Left renal cortex interstitium (tissue), 4 donors: ENCODE data around the gene KMT2A. TPM values are rescaled to one million over a fixed set of nuclear protein-coding genes. Genes with fewer than 3 reads are reported as not detected.
"Not testable (repeated sequence)": the region's sequence is repeated elsewhere in the genome, so short reads cannot be mapped to it uniquely, and the experiment has no call there.

Experiments
- DNase-seq, 4 donors: peaks; one replicate each; pipeline ENCODE4 v3.0.0-alpha.2; 2013; ENCODE audit warnings: low read depth in 4 of 4, low spot score in 2 of 4, missing footprints in 1 of 4
- polyA plus RNA-seq, 4 donors: library from polyadenylated mRNA; unstranded; fragments of 120-200 nt; gene quantifications; one replicate each; pipeline ENCODE4 v1.2.1, GENCODE V29; 2013; ENCODE audit not compliant: insufficient read length in 4 of 4

The KMT2A gene
- polyA plus RNA-seq, 4 donors: 31.8 to 54.5 (median 44.2) TPM

- peak in 2 of 4 donors; percentile 26 to 50 for DNase-seq
Measured at GRCh38 chr11:118434553-118435289, 1.6 kb upstream of the KMT2A start.

GRCh38 chr11:118435290-118435892, 901 bp upstream of the KMT2A start:
- DNase-seq: peak in 1 of 4 donors; percentile 51

DNA sequence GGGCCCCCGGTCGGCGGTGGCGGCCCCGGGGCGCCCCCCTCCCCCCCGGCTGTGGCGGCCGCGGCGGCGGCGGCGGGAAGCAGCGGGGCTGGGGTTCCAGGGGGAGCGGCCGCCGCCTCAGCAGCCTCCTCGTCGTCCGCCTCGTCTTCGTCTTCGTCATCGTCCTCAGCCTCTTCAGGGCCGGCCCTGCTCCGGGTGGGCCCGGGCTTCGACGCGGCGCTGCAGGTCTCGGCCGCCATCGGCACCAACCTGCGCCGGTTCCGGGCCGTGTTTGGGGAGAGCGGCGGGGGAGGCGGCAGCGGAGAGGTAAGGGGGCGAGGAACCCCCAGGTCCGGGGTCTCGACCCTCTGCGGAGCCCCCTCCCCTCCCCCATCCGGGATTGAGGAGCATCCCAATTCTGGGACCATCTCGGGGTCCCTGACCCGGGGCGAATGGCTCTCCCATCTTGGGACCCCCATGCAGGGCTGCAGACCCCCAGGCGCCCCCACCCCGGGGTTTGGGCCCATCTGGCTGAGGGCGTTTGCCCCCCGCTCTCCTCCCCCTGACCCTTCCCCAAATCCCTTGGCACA, 431 bp downstream of the KMT2A start:
- DNase-seq: peak in 1 of 4 donors; percentile 11

DNA sequence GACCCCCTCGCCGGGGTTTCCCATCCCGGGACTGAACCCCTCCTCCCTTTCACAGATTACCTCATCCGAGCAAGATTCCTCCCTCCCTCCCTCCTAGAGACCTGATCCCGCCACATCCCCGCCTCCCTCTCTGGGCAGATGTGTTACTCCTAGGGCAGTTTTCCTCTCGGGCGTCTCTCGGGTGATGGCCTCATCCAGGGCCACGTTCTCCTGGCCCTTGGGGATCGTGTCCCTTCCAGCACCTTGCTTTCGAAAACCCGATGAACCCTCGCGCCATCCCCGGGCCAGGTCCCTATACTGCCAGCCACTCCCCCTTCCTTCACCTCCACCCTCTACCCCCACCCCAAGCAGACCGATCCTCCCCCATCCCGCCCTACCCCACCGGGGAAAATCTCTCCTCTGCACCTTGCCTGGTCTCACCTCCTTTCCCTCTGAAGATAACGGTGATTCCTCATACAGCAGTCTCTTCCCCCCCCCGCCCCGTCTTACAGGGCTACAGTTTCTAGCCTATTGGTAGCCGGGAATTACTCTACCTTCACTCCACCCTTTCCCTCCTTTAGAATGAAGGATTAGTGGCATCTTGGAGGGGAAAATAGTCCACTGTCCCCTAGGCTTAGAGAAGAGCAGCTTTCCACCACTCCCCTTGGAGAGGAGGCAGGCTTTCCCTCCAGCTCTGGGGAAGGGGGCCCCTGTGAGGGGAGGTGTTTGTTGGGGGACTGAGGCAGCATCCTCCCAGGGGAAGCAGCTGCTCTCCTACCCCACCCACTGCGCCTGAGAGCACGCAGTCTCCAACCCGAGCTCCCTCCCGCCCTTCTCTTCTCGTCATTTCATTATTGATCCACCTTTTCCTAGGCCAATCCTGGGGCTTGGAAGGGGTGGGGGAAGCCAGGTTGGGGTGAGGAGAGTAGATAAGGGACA, 1.2 kb downstream of the KMT2A start:
- DNase-seq: peak in 2 of 4 donors; percentile 23 to 24

DNA sequence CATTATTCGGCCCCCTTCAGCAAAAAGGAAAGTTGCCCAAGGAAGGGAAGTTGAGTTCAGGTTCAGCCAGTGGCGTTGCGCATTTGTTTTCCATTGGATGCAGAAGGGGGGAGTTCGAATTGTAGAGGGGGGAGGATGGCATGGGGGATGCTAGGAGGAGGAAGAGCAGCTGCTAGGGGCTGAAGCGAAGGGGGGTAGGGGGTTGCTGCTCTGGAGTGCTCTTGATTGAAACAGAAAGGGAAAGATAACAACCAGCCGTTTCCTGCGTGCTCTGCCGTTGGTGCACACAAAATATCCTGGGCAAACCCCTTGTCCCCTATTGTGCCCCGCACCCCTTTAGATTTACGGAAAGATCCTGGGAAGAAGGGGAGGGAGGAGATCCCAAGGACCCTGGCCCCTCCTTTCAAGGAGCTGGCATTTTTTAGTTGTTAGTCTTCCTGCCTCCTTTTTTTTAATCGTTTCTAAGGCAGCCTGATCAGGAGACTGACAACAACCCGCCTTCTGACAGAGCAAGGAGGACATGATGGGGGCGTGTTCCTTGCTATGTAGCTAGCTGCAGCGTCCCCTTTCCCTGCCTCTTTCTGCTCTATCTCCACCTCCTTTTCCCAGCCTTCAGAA, 2.1 kb downstream of the KMT2A start:
- DNase-seq: peak in 3 of 4 donors; percentile 21 to 68 (median 47)

DNA sequence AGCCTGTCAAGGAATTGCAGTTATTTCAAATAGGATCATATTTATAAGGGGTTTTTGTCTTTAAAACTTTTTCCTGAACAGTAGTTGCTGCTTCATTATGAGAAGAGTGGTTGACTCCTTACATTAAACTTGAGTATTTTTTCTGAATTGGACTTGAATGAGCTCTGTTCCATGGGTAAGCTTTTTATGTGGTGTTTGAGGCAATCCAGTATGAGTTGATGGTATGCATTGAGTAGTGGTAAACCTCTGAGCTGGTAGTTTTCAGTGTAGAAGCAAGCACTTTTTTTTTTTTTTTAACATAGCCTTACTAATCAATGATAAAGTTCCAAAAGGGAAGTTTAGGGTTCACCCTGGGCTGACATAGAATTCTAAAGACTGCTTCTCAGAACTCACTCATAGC, 3.4 kb downstream of the KMT2A start:
- DNase-seq: no peak

DNA sequence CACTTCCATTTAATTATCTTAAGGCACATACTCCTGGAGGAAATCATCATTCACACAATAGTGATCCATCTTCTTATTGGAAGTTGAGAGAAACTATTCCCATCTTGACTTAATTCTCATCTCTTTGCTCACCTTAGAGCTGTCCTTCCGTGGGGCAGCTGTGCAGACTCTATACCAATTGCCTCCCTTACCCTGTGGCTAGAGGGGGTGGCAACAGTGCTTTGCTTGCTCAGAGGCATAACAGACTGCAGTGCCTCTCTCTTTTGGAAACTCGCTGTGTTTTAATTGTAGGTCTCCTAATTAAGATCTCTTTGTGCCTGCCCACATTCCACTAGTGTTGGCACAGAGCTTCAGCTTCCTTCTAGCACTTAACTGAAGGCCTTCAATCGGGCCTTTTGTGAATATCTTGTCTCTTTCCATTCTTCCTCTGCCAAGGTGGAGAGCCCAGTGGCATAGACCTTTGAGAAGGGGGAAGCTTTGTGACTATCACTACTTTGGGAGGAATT, 5.5 kb downstream of the KMT2A start:
- DNase-seq: no peak

DNA sequence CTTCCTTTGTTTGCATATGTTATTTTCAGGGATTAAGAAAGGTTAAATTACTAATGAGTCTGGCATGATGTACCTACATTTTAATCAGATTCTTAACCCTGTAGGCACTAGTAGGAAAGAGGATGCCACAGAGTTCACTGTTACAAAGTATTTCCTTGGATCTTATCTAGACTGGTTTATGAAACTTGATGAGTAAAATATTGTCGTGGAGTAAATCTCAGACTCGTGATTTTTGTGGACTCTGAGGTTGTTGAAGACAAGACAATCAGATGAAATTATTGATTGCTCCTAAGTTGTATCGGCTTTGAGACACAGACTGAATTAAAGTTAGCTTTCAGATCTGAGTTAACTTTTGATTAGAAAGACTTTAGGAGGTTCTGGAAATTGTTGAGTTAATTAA, 6.0 kb downstream of the KMT2A start:
- DNase-seq: no peak

DNA sequence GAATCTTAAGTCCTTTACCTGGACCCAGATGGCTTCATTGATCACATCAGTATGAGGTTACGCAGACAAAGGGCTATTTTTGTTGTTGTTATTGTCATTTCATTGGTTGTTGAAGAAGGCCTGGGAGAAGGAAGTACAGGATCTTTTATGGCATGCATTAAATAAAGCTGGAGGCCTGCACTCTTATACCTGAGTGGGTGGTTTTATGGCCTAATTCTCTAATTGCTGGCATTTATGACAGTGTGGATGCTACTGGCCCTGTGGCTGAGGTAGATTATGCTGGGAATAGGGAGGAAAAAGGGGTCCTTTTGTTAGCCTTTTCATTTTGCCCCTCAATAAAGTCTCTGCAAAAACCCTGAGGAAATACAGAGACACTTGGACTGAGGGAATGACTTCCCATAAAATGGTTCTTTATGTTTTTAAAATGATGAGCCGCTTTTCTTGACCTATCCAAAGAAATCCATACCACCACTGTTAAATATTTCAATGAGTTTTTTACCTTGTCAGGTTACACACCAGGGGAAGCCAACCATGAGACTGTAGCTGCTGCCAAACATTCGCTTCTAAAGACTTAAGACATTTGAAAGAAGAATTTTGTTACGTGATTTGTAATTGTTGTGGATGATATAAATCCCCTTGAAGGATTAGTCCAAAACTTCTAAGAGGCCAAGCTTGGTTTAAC, 6.8 kb downstream of the KMT2A start:
- DNase-seq: no peak

GRCh38 chr11:118443590-118444218, 7.4 kb downstream of the KMT2A start:
- DNase-seq: no peak

DNA sequence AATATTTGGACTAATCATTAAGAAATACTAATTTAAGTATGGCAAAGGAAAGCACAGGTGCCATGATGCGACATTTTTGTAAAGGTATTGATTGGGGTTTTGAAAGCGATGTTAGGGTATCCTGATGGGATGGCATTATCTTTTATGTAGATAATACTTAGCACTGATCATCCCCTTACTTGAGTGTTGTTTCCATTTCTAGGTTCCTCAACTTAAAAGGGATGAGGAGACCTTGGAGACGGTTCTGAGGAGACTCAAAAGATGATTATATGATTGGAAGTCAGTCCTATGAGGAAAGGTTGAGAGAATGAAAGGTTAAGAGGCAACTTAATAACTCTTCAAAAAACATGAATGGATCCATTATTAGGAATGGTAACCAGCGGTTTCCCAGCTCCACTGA, 11.1 kb downstream of the KMT2A start:
- DNase-seq: no peak

- DNase-seq: no peak
Measured at GRCh38 chr11:118448294-118448693, 12.0 kb downstream of the KMT2A start.

GRCh38 chr11:118449316-118449918, 13.1 kb downstream of the KMT2A start:
- DNase-seq: no peak

DNA sequence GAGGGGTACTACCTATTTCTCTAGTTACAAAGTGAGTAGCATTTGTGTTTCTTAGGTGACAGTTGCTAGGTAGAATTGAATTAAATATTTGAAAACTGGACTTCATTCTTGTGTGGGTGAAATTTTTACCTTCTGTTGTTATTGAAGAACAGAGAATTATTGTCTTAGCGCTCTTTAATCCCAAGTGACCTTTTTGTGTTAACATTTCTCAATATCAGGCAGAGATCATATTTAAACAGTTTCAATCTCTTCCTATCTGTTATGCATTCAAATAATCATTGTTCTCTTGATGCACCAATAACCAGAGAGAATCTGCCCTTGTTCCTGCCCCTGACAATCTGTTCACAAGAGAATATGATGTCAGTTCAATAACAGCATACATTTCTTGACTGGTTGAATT, 14.2 kb downstream of the KMT2A start:
- no peak for DNase-seq

DNA sequence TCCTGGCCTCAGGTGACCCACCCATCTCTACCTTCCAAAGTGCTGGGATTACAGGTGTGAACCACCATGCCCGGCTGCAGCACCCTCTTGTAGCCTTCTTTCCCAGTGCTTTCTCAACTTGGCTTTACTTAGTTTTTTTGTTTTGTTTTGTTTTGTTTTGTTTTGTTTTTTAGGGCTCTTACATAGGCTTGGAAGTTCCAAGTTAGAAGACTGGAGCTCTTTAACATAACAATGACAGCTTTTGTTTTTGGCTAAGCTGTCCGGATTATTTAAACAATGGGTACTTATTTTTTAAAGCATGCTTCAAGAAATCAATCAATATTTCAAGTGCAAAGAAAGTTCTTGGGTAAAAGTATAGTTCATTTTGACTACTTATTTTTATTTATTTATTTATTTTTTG, 25.9 kb downstream of the KMT2A start:
- no peak for DNase-seq

DNA sequence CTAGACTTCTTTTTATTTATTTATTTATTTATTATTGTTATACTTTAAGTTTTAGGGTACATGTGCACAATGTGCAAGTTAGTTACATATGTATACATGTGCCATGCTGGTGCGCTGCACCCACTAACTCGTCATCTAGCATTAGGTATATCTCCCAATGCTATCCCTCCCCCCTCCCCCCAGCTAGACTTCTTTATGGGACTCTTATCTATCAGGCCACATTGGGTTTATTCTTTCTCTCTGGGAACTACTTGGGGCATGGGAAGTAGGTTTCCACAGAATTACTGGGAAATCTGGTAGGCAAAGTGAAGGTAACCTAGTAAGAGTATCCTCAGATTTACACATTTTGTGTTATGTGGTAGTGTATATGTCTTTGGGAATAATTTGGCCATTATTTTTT, 32.7 kb downstream of the KMT2A start:
- DNase-seq: not testable (repeated sequence)

DNA sequence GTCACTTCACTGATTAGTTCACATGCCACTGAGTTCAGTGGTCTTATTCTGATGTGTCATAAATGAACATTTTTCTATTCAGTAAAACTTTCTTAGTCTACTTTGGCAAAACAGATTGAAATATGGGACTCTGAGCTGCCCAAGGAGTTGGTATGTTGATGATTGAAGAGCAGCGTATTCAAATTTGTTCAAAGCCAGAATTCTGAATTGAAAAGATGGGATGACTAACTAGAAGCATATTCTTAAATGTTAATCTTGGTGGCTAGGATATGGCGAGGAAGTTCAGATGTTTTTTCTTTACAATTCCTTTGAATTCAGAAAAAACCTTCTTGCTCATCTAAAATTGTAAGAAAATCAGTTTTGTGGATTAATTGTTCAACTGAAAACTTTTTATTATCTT, 34.7 kb downstream of the KMT2A start:
- DNase-seq: no peak

- no peak for DNase-seq
Measured at GRCh38 chr11:118473537-118473936, 37.2 kb downstream of the KMT2A start.

DNA sequence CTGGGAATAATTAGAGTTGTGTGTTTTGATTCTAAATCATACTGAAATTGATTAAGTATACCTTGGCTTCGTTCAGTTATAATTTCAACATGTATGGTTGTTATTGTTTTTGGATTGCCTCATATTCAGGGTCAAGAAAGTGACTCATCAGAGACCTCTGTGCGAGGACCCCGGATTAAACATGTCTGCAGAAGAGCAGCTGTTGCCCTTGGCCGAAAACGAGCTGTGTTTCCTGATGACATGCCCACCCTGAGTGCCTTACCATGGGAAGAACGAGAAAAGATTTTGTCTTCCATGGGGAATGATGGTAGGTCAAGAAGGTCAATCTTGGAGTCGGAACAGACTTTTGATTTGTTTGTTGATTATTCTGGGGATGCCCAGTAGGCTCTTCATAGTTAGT, 40.4 kb downstream of the KMT2A start:
- no peak for DNase-seq
